Common myeloid progenitor, CD34-positive (primary cell): ENCODE results near the gene EMCN.
"Not testable (repeated sequence)": the region's sequence is repeated elsewhere in the genome, so short reads cannot be mapped to it uniquely, and the experiment has no call there.

Experiments used
- CTCF ChIA-PET: fragments of 350-600 bp; sonication (Branson Sonifier 250); formaldehyde crosslinking; loops from one replicate; lab custom pipeline; 2021; ENCODE audit warnings: antibody characterized with exemption; lab: Charles Lee
- POLR2A ChIA-PET: fragments of 350-600 bp; sonication (Branson Sonifier 250); formaldehyde crosslinking; loops from one replicate; lab custom pipeline; 2021; ENCODE audit warnings: antibody characterized with exemption; lab: Charles Lee
- DNase-seq, 3 donors: peaks; one replicate each; pipeline versions ENCODE4 v3.0.0 to v3.0.0-alpha.2; 2013
- H3K27ac ChIP-seq, 2 experiments: 1 replicate in 1 of 2; 2 replicates in 1 of 2; pipeline ENCODE4 v1.7.0; 2013; ENCODE audit warnings: inconsistent platforms in 2 of 2, low read length in 2 of 2, mild to moderate bottlenecking in 2 of 2, low read depth in 1 of 2, moderate library complexity in 1 of 2; ENCODE audit not compliant: severe bottlenecking in 2 of 2, insufficient read depth in 1 of 2, poor library complexity in 1 of 2
- H3K27me3 ChIP-seq, 5 experiments: replicated peaks in 2 of 5; 1 replicate in 3 of 5; 2 replicates in 2 of 5; pipeline versions ENCODE4 v1.6.1 to v1.7.0; 2013; ENCODE audit warnings: low read length in 4 of 5, mild to moderate bottlenecking in 2 of 5, moderate library complexity in 2 of 5, inconsistent platforms in 1 of 5; ENCODE audit not compliant: insufficient read depth in 5 of 5, control insufficient read depth in 4 of 5
- H3K36me3 ChIP-seq, 4 experiments: 1 replicate in 2 of 4; 2 replicates in 2 of 4; pipeline versions ENCODE4 v1.6.1 to v1.7.0; 2013; ENCODE audit warnings: low read length in 3 of 4, control low read depth in 1 of 4, mild to moderate bottlenecking in 1 of 4; ENCODE audit not compliant: control insufficient read depth in 4 of 4, insufficient read depth in 4 of 4
- H3K4me1 ChIP-seq, 4 experiments: 1 replicate in 3 of 4; 2 replicates in 1 of 4; pipeline versions ENCODE4 v1.6.1 to v1.7.1; 2013; ENCODE audit warnings: low read length in 3 of 4, mild to moderate bottlenecking in 3 of 4, control low read depth in 1 of 4, inconsistent platforms in 1 of 4, moderate library complexity in 1 of 4; ENCODE audit not compliant: control insufficient read depth in 4 of 4, insufficient read depth in 4 of 4; ENCODE audit errors: control extremely low read depth in 1 of 4
- H3K4me3 ChIP-seq, 7 experiments: 1 replicate in 4 of 7; 2 replicates in 3 of 7; pipeline versions ENCODE4 v1.5.1 to v1.7.0; 2013; ENCODE audit warnings: mild to moderate bottlenecking in 7 of 7, low read length in 6 of 7, moderate library complexity in 6 of 7, inconsistent platforms in 2 of 7, low read depth in 2 of 7, control low read depth in 1 of 7; ENCODE audit not compliant: insufficient read depth in 4 of 7, control insufficient read depth in 1 of 7; ENCODE audit errors: extremely low read depth in 1 of 7
- H3K9me3 ChIP-seq, 5 experiments: 1 replicate in 4 of 5; 2 replicates in 1 of 5; pipeline versions ENCODE4 v1.6.1 to v1.7.1; 2013; ENCODE audit warnings: low read length in 4 of 5, mild to moderate bottlenecking in 2 of 5, inconsistent platforms in 1 of 5, low read depth in 1 of 5, moderate library complexity in 1 of 5; ENCODE audit not compliant: control insufficient read depth in 4 of 5, insufficient read depth in 2 of 5; ENCODE audit errors: control extremely low read depth in 1 of 5
- WGBS: methylation state at CpG from one replicate; pipeline ENCODE4 v1.1.5; 2013; ENCODE audit not compliant: insufficient coverage; 5-methylcytosine and 5-hydroxymethylcytosine counted together

The EMCN gene

GRCh38 chr4:100357542-100357941 is 160.3 kb downstream of the EMCN start:
- WGBS: 100% methylated on average over 1 of the region's 1 CpG
- ChIA-PET CTCF (no interaction called here), POLR2A (no interaction called here)
- Histone ChIP-seq H3K4me3 (no peak overlapping the region), H3K9me3 (peaks cover 0 to 6% (median 4%) of the 10 kb centered on the region in 5 experiments), H3K27me3 (no peaks in the 10 kb centered on the region), H3K4me1 (peaks cover 0 to 9% (median 0%) of the 10 kb centered on the region in 4 experiments), H3K27ac (no peak overlapping the region), H3K36me3 (no peaks in the 10 kb centered on the region)
- DNase-seq: no peak

- ChIA-PET CTCF (no interaction called here), POLR2A (interaction anchor here (0.6 kb wide), 1 partner anchor 88 kb away, joined by 3 read pairs; no protein-coding TSS in a partner anchor)
- Histone ChIP-seq H3K4me3 (no peak overlapping the region), H3K4me1 (no peaks in the 10 kb centered on the region), H3K27me3 (no peaks in the 10 kb centered on the region), H3K36me3 (no peaks in the 10 kb centered on the region), H3K9me3 (peaks cover 0 to 6% (median 4%) of the 10 kb centered on the region in 5 experiments), H3K27ac (no peak overlapping the region)
- no peak for DNase-seq
- WGBS: 100% methylated on average over 1 of the region's 1 CpG
Measured at GRCh38 chr4:100356172-100356571, 161.7 kb downstream of the EMCN start.

GRCh38 chr4:100352352-100352751 is 165.5 kb downstream of the EMCN start:
- H3K9me3 ChIP-seq, POLR2A ChIA-PET, H3K4me3 ChIP-seq, H3K36me3 ChIP-seq, H3K27me3 ChIP-seq, CTCF ChIA-PET, H3K27ac ChIP-seq, H3K4me1 ChIP-seq, DNase-seq: not testable (repeated sequence)
- WGBS: 92% methylated on average over 2 of the region's 3 CpGs

GRCh38 chr4:100348473-100348872 is 169.3 kb downstream of the EMCN start:
- CTCF ChIA-PET: no interaction called here
- no peak for DNase-seq
- no peak overlapping the region for H3K27ac ChIP-seq

GRCh38 chr4:100347241-100347640 is 170.6 kb downstream of the EMCN start:
- no peak for DNase-seq
- H3K4me3 ChIP-seq: no peak overlapping the region
- no peaks in the 10 kb centered on the region for H3K9me3 ChIP-seq
- no peaks in the 10 kb centered on the region for H3K4me1 ChIP-seq
- WGBS: 40% methylated on average over 1 of the region's 1 CpG
- ChIA-PET CTCF (no interaction called here), POLR2A (no interaction called here)
- no peak overlapping the region for H3K27ac ChIP-seq
- no peaks in the 10 kb centered on the region for H3K36me3 ChIP-seq
- H3K27me3 ChIP-seq: no peaks in the 10 kb centered on the region

More at GRCh38 chr4:100348473-100348872, 169.3 kb downstream of the EMCN start:
- WGBS: 88% methylated on average over 1 of the region's 3 CpGs
- POLR2A ChIA-PET: no interaction called here
- Histone ChIP-seq H3K9me3 (peaks cover 0 to 1% (median 0%) of the 10 kb centered on the region in 5 experiments), H3K36me3 (no peaks in the 10 kb centered on the region), H3K4me1 (no peaks in the 10 kb centered on the region), H3K4me3 (no peak overlapping the region), H3K27me3 (no peaks in the 10 kb centered on the region)

- no peak overlapping the region for H3K27ac ChIP-seq
- no peak for DNase-seq
- no peaks in the 10 kb centered on the region for H3K36me3 ChIP-seq
Measured at GRCh38 chr4:100345585-100345984, 172.2 kb downstream of the EMCN start.

More at GRCh38 chr4:100345585-100345984, 172.2 kb downstream of the EMCN start:
- H3K27me3 ChIP-seq: no peaks in the 10 kb centered on the region
- CTCF ChIA-PET: interaction anchor here (1.4 kb wide), 1 partner anchor 8 kb away, joined by 3 read pairs; no protein-coding TSS in a partner anchor
- H3K9me3 ChIP-seq: peaks cover 0 to 1% (median 0%) of the 10 kb centered on the region in 5 experiments
- H3K4me3 ChIP-seq: no peak overlapping the region
- POLR2A ChIA-PET: no interaction called here
- no peaks in the 10 kb centered on the region for H3K4me1 ChIP-seq
